Posterior cingulate gyrus (tissue), 11 donors: ENCODE results near the gene RARRES1.

Experiments
- DNase-seq, 10 donors: peaks; one replicate each; pipeline versions ENCODE4 v3.0.0 to v3.0.0-alpha.2; 2020 to 2021; ENCODE audit warnings: mixed read lengths in 3 of 10
- intact Hi-C: fragments of 100-400 bp; cut with DNase I; formaldehyde crosslinking; loops from one replicate; pipeline ENCODE4 v1.15.1; 2023

RARRES1 gene

DNA sequence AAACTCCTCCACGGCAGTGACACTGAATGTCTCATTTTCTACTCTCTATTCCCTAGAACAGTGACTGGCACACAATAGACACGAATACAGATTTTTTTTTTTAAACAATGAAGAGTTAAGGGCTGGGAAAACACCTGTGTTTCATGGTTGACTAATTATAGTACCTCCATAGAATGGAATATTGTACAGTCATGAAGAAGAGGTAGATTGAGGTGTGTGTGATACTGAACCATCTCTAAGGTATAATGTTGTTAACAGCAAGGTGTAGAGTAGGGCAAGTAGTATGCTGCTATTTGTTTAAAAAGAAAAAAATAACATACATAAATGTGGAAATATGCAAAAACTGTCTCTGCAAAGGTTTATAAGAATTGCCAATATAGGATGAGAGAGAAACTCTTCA is 5.2 kb upstream of the RARRES1 start:
- intact Hi-C loops: no loop called here
- no peak for DNase-seq

GRCh38 chr3:158735296-158736033 is 3.2 kb upstream of the RARRES1 start:
- no peak for DNase-seq
- intact Hi-C loops: no loop called here

DNA sequence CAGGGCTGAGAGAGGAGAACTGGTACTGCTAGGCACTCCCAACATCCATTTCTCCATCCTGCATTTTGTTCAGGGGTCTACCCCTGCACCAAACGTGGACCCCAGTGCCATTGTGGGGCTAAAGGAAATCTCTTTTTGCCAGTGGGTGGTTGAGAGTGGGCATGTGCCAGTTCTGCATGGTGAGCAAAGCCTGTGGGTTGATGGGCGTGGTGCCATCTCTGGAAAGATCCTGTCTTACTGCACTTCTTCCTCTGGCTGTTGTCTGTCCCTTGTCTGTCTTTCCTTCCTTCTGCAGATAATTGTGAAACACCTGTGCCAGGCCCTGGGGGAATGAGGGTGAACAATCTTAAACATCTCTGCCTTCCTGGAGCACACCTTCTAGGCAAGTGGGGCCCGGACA is 1.4 kb upstream of the RARRES1 start:
- intact Hi-C loops: no loop called here
- no peak for DNase-seq

GRCh38 chr3:158732856-158733200 is 571 bp upstream of the RARRES1 start:
- intact Hi-C loops: no loop called here
- peak in 1 of 10 donors; percentile 14 for DNase-seq

GRCh38 chr3:158731486-158731885 is 771 bp downstream of the RARRES1 start:
- no peak for DNase-seq
- intact Hi-C loops: no loop called here

GRCh38 chr3:158728851-158729250 is 3.4 kb downstream of the RARRES1 start:
- intact Hi-C loops: no loop called here
- no peak for DNase-seq

GRCh38 chr3:158728061-158728377 is 4.2 kb downstream of the RARRES1 start:
- no peak for DNase-seq
- intact Hi-C loops: no loop called here

DNA sequence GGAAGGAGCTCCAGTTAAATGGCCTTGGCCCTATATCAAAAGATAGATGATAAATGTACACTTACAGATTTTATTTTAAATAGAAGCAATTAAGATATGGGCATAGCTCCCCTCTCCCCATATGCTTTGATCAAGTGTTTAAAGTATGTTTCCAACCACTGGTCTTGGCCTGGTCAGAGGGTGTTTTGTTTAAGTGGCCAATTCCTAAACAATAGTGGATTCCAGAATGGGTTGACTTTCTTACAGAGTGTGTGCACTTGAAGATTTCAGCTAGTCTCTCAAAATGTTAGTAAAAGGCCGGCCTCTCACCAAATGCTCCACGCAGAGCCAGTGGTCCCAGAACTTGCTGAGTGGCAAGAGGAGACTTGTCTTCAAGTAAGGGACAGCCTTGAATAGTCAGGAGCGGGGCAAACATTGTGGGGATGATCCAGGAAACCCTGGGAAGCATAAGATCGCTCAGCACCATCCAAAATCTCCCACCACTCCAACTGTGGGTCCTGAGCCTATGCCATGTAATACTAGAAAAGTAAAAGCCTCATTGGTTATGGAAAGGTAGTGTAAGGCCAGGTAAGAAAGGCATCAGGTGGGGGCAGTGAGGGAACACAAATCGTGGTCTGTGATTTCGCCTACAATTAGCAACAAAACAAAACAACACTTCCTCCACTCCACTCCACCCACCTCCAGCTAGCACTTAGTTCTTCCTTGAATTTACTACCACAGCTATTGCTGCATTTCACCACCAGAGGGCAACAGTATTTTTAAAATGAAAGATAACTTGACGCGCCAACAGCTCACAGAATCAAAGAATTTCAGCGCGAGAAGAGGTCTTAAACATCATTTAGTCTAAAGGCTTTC is 4.8 kb downstream of the RARRES1 start:
- peak in 1 of 10 donors; percentile 38 for DNase-seq
- intact Hi-C loops: loop anchor here (2.0 kb wide), 1 partner anchor 63 kb away; no protein-coding TSS in a partner anchor

- intact Hi-C loops: loop anchor here (2.0 kb wide), 1 partner anchor 65 kb away; no protein-coding TSS in a partner anchor
These were observed 6.8 kb downstream of the RARRES1 start for GRCh38 chr3:158725348-158726011.

GRCh38 chr3:158723991-158724390 is 8.3 kb downstream of the RARRES1 start:
- intact Hi-C loops: no loop called here
- DNase-seq: no peak

More at GRCh38 chr3:158725348-158726011, 6.8 kb downstream of the RARRES1 start:
- no peak for DNase-seq

DNA sequence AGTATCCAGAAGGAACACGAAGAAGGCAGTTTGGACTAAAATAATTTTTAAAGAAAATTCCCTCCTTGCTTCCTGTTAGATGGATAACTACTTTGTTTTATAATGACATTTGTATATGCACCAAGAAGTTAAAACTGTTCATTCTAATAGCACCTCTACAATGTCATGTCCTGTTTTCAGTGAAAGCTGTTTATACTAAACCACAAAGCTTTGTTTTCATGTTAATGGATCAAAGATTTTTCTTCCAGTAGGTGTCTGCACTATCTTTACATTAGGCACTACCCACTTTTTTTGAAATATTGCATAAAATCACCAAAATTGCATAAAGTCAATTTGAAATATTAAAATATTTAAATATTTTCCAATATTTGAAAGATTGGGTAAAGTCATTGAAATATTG is 10.1 kb downstream of the RARRES1 start:
- DNase-seq: no peak

GRCh38 chr3:158718490-158719170 is 13.6 kb downstream of the RARRES1 start:
- intact Hi-C loops: loop anchor here (10.0 kb wide), 1 partner anchor 594 kb away; no protein-coding TSS in a partner anchor
- DNase-seq: no peak

More for the DNA sequence above, 10.1 kb downstream of the RARRES1 start:
- intact Hi-C loops: no loop called here

DNA sequence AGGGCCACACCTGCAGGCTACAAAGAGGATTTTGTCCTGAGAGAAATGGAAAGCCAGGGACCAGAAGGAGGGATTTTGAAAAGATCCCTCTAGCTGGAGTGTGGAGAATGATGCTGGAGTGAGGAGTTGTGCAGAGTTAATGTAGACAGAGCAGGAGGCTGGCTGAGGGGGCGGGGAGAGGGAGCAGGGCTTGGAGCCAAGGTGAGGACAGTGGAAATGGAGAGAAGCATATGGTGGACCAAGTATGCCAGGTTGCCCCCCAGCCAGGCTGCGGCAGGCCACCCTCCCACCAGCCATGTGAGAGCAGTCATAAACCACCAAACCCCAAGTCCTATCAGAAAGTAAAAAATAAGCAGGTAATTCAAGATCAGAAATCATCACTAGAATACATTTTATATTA is 14.7 kb downstream of the RARRES1 start:
- DNase-seq: no peak
- intact Hi-C loops: loop anchor here (10.0 kb wide), 1 partner anchor 593 kb away; no protein-coding TSS in a partner anchor

DNA sequence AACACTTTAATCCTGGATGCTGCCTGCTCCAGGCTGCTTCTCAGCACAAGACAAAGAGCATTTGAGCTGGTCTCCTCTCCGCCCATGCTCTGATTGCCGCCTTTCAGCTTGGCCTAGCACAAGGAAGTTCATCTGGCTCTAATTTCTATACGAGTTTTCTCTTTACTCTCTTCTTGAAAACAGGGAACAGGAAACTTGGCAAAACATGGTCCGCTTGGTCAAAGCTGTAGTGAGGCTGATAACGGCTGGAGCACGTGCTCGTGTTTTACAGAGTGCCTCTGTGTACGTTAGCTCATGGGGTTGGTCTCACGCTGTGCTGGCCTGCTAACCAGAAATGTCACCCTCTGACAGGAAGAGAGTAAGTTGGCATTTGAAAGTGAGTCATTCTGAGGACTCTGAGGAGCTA is 19.2 kb downstream of the RARRES1 start:
- DNase-seq: peak in 1 of 10 donors; percentile 34
- intact Hi-C loops: loop anchor here (10.0 kb wide), 1 partner anchor 588 kb away; no protein-coding TSS in a partner anchor

DNA sequence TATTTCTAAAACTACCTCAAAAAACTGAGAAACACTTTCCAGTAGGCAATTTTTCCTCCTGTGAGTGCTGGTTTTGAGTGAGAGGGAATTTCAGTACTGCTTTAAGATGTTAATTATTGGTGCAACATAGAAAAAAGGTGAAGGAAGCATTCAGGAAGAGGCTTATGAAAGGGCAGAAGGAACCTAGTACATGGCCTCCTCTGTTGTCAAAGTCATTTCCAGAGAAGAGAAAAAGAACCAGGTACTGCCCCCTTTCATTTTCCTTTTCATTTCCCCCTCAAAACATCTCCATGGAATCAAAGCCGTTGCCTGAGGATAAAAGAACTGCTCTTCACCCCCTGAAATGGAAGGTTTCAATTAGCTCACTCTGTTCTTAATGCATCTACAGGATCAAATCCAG is 19.8 kb downstream of the RARRES1 start:
- DNase-seq: no peak
- intact Hi-C loops: loop anchor here (10.0 kb wide), 1 partner anchor 588 kb away; no protein-coding TSS in a partner anchor

DNA sequence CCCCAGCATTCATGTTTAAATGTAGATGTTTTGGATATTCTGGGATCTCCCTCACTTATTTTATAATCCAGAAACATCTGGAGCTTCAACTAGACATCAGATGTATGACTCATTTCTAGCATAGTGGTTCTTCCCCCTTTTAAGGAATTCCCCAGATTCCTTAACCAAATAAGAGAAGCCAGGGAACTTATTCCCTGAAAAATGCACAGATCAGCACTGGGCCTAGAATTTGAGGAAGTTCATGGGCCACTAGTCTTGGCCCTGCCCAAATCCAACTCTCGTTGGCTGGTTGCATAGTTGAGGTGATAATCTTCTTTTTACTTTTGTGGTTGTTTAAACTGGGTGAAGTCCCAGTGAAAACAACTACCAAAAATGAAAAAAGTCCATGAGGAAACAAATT is 20.4 kb downstream of the RARRES1 start:
- no peak for DNase-seq
- intact Hi-C loops: loop anchor here (10.0 kb wide), 1 partner anchor 587 kb away; no protein-coding TSS in a partner anchor

GRCh38 chr3:158710601-158711000 is 21.7 kb downstream of the RARRES1 start:
- no peak for DNase-seq
- intact Hi-C loops: loop anchor here (10.0 kb wide), 1 partner anchor 586 kb away; no protein-coding TSS in a partner anchor

GRCh38 chr3:158709666-158710083 is 22.6 kb downstream of the RARRES1 start:
- intact Hi-C loops: loop anchor here (10.0 kb wide), 1 partner anchor 585 kb away; no protein-coding TSS in a partner anchor
- DNase-seq: no peak

- DNase-seq: no peak
- intact Hi-C loops: no loop called here
These were observed 28.7 kb downstream of the RARRES1 start for GRCh38 chr3:158703566-158703965.

GRCh38 chr3:158702815-158703481 is 29.3 kb downstream of the RARRES1 start:
- no peak for DNase-seq

More at GRCh38 chr3:158702815-158703481, 29.3 kb downstream of the RARRES1 start:
- intact Hi-C loops: no loop called here
